OCI-M2 (cell line): ENCODE data around the gene DONSON.

Experiments used
- DNase-seq: peaks from one replicate; lab custom pipeline; 2025; ENCODE audit not compliant: unreplicated experiment; lab: John Stamatoyannopoulos, UW

DONSON gene

DNA sequence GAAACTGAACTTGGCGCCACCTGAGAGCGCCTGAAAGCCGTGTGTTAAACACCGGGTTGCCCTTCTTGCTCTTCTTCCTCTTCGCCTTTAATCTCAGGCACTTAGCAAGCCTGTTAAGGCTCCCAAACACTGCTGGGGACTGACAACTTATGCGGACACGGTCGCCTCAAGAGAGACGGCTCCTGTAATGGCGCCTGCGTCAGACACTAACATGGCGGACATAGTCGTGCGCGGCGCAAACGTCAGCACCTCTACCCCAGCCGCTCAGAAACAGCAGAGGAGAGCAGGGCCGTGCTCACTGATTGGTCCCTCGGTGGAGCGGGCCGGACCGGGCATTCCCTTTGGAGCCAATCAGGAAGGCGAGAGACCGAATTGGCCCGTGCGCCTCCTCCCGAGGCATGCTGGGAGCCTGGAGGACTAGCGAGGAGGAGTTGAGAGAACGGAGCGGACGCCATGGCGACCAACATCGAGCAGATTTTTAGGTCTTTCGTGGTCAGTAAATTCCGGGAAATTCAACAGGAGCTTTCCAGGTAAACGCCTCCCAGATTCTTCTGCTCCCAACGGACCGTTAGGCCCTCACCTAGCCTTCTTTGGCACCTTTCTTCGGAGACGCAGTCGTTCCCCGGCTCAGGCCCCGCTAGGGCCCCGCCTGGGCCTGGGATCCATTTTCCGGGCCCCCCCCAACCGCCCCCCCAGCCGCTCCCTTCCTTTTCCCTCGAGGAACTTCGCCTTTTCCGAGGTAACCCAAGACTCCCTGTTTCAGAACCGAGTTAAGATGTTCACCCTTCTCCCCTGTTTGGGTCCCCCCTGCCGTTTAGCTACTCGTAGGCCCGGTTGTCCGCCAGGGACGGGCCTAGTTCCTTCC, 45.6 kb downstream of the DONSON start, which contains the start of gene SON:
Gene SON, plus strand, starts transcription at position 399 of the 865 bp plus-strand sequence. Its CDS starts 55 bp downstream, at position 454.
- DNase-seq = peak; percentile 92

DNA sequence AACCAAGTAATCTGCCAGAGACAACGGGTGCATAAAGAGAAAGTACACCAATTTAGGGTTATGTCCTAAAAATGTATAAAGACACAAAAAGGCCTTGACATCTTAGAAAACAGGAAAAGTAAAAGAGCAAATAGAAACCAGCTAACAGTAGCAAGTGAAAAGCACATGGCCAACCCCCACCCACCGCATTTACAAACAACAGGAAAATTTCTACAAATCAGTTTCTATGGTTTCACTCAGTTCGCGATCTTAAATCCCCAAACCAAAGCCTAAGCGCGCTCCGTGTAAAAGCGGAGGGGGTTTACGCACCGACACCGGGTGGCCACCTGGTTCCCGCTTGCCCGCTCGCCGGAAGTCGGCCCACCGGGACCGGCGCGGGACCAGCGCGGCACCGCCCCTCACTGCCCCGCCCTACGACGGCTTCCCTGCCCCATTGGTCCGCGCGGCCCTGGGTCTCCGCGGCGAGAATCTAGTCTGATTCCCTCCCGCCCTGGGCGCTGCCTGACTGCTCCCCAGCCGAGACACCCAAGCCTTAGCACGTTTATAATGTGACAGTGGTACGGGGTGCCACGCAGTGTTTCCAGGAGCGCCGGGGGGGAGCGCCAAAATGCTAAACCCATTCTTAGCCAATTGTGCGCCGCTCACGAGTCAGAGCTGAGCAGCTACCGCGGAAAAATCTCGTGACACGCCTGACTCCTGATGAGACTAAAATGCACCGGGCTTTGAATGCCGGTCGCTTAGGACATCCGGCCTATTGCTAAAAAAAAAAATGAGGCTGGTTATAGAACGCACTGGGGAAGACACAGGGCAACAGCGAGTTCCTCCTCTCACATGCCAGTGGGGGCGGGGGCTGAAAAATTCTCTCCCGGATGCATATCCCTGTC, 46.5 kb downstream of the DONSON start, which contains the start of gene GART:
Gene GART, minus strand, starts transcription at position 362 of the 884 bp plus-strand sequence. CDS start 2,802 bp downstream, outside the sequence.
- no peak for DNase-seq

- no peak for DNase-seq
These were observed 47.3 kb downstream of the DONSON start for GRCh38 chr21:33541105-33541711.

- DNase-seq = no peak
These were observed 47.8 kb downstream of the DONSON start for GRCh38 chr21:33540711-33541104.

GRCh38 chr21:33539616-33540015, 48.9 kb downstream of the DONSON start:
- no peak for DNase-seq

GRCh38 chr21:33537212-33537611, 51.3 kb downstream of the DONSON start:
- no peak for DNase-seq

GRCh38 chr21:33531007-33531406, 57.5 kb downstream of the DONSON start:
- DNase-seq = no peak
